Ramos (cell line): ENCODE data around the gene MICU1.
"Not testable (repeated sequence)": the region's sequence is repeated elsewhere in the genome, so short reads cannot be mapped to it uniquely, and the experiment has no call there.

Experiments
- in situ Hi-C: fragments of 300-500 bp; cut with MboI; formaldehyde crosslinking; loops from one replicate; pipeline ENCODE4 v1.14.3; 2022; ENCODE audit warnings: low sequenced_read_pairs; ENCODE audit not compliant: unreplicated experiment

MICU1 gene

DNA sequence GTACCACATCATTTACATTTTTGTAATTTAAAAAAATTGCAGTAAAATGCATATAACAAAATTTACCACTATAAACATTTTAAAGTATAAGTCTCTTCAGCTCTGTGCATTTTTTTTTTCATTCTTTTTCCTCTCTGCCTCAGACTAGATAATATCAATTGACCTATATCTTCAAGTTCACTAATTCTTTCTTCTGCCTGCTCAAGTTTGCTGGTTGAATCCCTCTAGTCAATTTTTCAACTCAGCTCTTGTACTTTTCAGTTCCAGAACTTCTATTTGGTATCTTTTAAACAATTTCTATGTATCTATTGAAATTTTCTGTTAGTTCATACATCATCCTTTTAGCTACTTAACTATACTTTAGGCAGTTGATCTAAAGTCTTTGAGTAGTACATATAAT, 112.0 kb downstream of the MICU1 start:
- in situ Hi-C loops: no loop called here

DNA sequence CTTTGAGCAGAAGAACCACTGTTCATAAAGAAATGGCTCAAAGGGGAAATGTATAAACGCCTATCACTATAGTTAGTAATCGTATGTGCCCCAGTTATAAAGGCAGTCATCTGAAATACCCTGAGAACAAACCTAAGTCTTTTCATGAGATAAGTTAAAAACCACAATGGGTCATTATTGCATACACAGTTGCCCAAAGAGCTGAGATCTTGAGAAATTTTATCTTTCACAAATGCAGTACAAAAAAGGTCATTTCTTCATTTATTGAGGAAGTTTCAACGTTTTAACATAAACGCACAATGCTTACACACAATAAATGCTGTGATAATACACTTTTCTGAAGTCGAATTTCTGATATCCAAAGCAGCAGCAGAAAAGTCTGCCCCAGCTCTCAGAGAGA, 114.4 kb downstream of the MICU1 start:
- in situ Hi-C loops: no loop called here

DNA sequence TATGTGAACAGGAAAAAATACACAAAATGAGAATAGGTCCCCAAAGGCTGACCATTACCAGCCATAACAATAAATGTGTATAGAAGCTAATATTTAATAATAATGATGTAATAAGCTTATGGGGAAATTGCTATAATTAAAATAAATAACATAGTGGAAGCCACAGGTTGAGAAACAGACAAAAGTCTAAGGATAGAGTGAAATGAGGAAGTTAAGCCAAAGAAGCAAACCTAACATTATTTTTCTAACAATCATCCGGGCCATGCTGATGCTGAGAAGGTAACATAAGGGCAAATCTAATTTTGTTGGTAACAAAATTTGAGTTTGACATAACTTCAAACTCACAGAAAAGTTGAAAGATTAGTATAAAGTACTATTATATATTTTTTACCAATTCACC, 115.9 kb downstream of the MICU1 start:
- in situ Hi-C loops: no loop called here

DNA sequence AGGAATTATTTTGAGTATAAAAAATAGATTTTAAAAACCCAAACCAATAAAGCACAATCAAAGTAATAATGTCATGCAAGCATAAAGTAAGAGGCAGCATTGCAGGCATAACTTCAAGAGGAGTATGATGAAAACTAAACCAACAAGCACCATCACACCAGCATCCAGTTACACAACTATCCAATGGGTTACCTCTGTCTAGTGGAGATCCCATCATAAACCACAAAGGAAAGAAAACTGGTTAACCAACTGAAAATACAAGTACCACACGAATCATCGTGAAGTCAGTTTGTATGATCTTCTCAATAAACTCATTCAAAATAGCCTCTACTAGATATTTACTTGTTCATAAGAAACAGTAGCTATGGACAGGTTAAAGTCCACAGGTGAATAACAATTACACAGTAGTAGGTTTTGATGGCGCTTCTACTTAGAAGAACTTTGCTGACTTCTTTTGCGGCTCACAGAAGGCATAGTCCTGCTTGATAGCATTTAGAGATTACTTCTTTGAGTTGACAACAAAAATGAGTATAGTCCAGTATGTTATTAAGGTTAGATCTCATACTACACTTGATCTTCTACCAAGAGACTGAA, 116.6 kb downstream of the MICU1 start:
- in situ Hi-C loops: no loop called here

DNA sequence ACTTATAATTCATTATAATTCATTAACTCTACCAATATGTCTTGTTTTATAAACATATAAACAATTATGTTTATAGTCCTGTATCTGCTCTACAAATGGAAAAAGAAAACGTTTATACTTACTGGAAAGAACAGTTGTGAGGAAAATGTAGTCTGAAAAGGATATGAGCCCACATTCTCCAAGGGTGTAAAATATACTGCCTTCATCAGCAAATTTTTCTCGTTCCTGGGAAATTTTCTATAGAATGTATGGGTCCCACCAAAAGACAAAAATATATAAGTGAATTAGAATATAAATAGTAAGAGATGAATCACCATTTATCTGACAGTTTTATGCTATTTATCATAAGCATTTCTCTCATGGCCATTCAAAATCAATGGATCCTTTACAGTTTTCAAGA, 117.8 kb downstream of the MICU1 start:
- in situ Hi-C loops: no loop called here

DNA sequence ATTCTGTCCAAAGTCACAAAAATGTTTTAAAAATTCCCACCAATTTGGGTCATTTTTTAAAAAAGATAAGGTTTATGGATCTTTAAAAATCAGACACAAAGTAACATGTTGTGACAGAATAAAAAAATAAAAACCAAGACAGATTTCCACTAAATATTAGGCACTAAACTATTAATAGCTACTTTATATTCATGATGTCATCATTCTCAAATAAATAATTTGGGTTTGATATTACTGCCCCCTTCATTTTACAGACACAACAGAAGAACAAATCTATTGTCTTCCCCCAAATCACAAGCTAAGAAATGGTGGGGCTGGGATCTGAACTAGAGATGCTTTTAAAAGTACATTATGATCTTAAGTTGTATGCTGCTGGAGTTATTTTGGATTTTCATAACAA, 119.4 kb downstream of the MICU1 start:
- in situ Hi-C loops: no loop called here

DNA sequence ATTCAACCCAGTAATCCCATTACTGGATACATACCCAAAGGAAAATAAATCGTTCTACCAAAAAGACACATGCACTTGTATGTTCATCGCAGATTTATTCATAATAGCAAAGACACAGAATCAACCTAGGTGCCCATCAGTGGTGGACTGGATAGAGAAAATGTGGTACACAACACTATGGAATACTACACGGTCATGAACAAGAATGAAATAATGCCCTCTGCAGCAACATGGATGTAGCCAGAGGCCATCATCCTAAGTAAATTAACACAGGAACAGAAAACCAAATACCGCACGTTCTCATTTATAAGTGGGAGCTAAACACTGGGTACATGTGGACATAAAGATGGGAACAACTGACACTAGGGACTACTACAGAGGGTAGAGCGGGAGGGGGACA, 120.4 kb downstream of the MICU1 start:
- in situ Hi-C loops: no loop called here

DNA sequence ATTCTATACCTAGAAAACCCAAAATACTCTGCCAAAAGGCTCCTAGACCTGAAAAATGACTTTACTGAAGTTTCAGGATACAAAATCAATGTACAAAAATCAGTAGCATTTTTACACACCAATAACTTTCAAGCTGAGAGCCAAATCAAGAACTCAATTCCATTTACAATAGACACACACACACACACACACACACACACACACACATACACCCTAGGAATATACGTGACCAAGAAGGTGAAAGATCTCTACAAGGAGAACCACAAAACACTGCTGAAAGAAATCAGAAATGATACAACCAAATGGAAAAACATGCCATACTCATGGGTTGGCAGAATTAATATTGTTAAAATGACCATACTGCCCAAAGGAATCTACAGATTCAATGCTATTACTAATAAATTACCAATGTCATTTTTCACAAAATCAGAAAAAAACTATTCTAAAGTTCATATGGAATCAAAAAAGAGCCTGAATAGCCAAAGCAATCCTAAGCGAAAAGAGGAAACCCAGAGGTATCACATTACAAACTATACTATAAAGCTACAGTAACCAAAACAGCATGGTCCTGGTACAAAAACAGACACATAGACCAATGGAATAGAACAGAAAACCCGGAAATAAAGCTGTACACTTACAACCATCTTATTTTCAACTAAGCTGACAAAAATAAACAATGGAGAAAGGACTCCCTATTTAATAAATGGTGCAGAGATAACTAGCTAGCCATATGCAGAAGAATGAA, 122.0 kb downstream of the MICU1 start:
- in situ Hi-C loops: no loop called here

DNA sequence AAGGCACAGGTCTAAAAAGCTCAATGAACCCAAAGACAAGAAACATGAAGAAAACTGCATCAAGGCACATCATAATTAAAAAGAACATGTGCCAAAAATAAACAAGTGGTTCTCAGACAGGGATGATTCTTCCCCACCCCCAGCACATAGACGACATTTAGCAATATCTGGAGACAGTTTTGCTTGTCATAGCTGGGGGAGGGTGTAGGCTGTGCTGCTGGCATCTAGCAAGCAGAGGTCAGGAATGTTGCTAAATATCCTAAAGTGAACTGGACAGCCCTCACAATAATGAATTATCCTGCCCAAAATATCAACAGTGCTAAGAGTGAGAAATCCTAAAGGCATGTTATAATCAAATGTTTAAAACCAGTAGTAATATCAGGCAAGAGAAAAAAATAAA, 122.6 kb downstream of the MICU1 start:
- in situ Hi-C loops: no loop called here

DNA sequence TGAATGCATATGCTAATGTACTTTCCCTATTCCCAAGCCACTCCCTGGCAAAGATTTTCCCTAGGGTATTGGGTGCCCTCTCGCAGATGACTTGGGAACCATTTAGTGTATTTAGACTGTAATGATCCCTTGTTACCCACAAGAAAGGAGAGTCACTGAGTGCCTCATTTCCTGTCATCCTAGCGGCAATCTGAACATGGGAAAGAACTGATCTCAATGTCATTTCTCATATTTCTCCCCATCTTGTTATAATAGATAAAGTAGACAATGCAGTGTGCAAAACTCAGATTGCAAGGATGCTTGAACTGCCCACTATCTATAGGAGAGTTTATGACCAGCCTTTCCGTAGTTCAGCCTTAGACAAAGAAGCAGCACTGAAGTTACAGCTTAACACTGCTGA, 123.3 kb downstream of the MICU1 start:
- in situ Hi-C loops: no loop called here

DNA sequence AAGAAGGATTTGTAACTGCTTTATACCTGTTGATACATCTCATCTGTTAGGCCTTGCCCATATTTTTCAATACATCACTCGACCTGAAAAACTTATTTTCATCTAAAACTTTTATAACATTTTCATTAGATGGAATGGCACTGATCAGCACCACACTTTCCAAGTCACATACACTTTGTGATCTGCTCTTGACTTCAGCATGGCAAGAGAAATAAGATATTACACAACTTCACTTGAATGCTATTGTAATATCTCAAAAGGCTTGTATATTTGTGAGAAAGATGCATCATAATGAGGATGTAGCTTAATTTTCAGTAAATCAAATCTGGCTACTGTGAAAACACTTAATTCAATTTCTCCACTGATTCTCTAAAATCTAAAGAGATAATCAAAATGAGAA, 126.2 kb downstream of the MICU1 start:
- in situ Hi-C loops: no loop called here

DNA sequence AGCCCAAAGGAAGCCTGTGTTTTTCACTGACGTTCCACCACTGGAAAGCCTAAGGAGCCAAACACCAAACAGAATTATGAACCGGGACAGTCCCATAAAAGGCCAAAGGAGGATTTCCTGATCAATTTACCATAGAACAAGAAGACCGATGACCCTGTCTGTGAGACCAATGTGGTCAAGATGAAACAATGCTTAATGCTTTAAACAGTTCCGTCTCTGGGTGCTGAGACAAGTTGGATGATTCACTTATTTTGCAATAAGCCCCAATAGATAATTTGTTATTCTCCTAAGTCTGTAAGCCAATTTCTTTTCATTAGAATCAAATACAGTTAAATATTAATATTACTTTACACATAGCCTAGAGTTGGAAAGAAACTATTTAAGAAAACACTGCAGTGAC, 134.9 kb downstream of the MICU1 start:
- in situ Hi-C loops: no loop called here

DNA sequence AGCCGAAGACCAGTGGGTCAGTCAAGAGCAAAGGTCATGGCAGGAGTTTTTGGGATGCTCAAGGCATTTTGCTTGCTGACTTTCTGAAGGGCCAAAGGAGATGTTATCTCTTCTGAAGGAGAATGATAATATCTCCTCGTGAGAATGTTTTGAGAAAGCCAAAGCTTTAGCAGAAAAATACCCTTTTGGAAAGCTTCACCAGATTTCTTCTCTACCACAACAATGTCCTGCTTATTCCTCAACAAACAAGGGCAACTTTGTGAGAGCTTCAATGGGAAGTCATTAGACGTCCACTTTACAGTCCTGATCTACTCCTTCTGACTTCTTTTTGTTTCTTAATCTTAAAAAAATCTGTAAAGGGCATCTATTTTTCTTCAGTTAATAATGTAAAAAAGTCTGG, 138.4 kb downstream of the MICU1 start:
- in situ Hi-C loops: no loop called here

DNA sequence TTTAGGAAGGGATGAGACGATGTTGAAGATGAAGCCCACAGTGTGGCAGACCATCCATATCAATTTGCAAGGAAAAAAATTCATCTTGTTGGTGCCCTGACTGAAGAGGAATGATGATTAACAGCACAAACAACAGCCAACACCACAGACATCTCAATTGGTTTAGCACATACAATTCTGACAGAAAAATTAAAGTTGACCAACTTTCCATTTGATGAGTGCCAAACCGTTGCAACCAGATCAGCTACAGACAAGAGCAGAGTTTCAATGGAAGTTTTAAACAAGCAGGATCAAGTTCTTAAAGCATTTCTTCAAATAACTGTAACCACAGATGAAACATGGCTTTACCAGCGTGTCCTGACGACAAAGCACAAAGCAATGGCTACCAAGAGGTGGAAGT, 138.8 kb downstream of the MICU1 start:
- in situ Hi-C loops: no loop called here

DNA sequence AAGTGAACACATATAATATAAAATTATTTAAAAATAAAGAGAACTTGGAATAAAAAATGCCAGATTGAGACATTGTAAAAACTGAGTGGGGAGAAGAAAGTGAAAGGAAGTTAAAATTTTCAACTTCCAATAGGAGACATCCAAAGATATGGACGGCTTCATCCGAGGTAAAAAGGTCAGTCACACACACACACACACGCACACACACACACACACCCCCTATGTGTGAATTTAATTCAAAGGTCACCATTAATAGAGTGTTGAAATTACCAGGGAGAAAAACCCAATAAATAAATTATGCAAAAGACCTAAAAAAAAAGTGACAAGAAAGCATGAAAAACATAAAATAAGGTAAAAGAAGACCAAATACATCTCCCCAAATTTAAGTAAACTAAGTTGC, 140.2 kb downstream of the MICU1 start:
- in situ Hi-C loops: no loop called here

DNA sequence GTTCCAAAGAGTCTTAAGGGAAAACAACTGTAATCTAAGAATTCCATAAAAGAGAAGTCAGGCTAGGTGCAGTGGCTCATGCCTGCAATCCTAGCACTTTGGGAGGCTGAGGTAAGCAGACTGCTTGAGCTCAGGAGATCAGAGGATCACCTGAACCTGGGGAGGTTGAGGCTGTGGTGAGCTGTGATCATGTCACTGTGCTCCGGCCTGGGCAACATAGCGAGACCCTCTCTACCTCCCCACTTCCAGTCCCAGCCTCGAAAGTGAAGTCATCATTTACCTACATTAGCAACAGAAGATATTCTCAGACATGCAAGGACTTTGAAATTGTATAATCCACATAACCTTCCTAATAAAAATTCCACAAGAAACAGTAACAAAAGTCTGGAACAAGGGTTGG, 141.4 kb downstream of the MICU1 start:
- in situ Hi-C loops: no loop called here

DNA sequence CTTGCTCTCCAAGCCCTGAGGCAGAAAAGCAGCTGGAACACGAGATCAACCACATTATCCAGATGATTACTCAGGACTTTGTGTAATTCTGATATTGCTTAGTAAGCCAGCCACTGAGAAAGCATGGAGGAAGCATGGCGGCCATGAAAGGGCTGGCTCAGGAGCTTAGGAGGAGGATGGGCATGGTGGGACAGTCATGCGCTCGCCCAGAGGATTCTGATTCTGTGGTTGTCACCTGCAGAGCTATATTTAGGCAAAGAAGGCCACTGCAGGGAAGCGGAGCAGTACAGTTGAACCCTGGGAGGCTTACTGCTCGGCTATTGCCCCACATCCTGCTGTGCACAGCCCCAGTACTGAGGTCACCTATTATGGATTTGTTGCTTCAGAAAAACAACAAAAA, 142.4 kb downstream of the MICU1 start:
- in situ Hi-C loops: no loop called here

DNA sequence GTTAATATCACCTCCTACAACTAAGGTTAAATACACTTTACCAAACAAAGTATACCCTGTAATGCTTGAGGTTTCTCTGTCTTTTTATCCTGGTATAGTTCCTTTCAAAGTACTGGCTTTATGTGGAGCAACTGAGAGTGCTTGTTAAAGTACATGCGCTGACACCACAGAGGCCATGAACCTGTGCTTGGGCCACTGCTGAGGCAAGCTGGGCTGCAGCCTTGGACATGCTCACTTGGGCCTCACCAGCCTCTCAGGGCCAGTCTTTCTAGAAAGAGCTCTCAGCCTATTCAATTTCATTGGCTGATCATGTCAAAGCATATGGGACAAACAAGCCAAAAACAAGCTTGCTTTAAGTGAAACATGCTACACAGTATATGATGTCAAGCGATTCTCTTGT, 145.0 kb downstream of the MICU1 start:
- in situ Hi-C loops: no loop called here

DNA sequence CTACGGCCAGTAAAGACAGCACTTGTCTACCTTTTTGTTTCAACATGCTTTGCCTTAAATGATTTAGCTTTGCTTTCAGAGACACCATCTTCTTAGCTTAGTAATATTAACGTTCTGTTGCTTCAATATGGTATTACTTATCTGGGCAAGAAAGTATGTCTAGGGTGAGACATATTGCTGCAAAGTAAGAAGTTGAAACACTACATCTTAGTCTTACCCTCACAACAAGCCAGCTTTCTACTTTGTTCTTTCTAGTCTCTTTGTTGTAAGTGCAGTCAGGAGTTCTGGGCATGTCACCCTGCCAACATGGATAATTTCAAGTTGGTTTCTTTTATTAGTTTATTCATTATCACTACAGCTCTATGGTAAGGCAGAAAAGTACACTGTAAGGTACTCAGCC, 148.4 kb downstream of the MICU1 start:
- in situ Hi-C loops: no loop called here

DNA sequence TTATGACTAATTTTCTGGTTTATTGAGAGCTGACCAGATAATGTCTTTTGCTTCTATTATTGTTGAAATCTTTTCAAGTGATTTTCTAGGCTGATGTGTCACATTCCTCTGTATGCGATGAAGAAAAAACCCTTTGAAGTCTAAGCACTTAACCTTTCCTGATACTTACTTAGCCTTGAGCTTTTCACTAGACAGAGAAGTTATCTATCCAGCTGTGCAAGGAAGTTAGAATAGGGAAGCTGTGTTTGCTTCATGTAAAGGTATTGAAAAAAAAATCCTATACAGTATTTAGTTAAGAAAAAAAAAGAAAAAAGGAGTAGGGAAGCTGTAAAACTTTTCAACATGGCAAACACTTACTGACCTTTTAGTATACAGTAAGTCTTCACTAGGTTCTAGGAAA, 153.6 kb downstream of the MICU1 start:
- in situ Hi-C loops: no loop called here

DNA sequence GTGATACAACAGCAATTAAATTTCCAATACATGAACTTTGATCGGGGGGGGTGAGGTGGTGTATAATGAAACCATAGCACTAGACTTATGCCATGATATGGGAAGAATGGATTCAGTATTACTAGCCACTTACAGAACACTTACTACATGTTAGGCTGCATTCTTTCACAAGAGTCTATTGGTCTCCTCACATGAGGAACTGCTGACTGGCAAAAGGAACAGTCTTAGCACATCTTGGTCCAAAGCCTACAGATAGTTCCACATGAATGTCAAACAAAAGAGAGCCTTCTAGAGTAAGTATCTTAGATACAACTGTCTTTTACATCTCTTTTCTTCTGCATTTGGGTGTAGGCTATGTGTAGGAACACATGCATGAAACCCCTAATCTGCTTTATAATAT, 155.2 kb downstream of the MICU1 start:
- in situ Hi-C loops: no loop called here

DNA sequence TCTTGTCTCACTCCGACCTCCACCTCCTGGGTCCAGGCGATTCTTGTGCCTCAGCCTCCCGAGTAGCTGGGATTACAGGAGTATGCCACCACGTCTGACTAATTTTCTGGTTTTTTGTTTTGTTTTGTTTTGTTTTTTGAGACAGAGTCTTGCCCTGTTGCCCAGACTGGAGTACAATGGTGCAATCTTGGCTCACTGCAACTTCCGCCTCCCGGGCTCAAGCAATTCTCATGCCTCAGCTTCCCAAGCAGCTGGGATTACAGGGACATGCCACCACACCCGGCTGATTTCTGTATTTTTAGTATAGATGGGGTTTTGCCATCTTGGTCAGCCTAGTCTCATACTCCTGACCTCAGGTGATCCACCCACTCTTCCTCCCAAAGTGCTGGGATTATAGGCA, 158.8 kb downstream of the MICU1 start:
- in situ Hi-C loops: not testable (repeated sequence)
